Gastrocnemius medialis (tissue), 4 donors: ENCODE data around the gene TRDMT1.

ENCODE experiments used
- POLR2A ChIP-seq, 2 donors: fragments of 450-650 bp; IDR thresholded peaks; one replicate each; pipeline ENCODE4 v1.6.1; 2017; ENCODE audit warnings: antibody characterized with exemption in 2 of 2, mild to moderate bottlenecking in 2 of 2, moderate library complexity in 2 of 2
- TF ChIP-seq, protein P1 (sequence below), 5 experiments: fragments of 450-650 bp in 3 of 5; fragments of 200-600 bp in 2 of 5; sonication (generic) in 2 of 5; IDR thresholded peaks in 4 of 5; conservative IDR thresholded peaks in 1 of 5; 1 replicate in 4 of 5; 2 replicates in 1 of 5; pipeline ENCODE4 v1.5.1; 2016 to 2019; ENCODE audit warnings: antibody characterized with exemption in 5 of 5, mild to moderate bottlenecking in 3 of 5, moderate library complexity in 3 of 5

DNA sequence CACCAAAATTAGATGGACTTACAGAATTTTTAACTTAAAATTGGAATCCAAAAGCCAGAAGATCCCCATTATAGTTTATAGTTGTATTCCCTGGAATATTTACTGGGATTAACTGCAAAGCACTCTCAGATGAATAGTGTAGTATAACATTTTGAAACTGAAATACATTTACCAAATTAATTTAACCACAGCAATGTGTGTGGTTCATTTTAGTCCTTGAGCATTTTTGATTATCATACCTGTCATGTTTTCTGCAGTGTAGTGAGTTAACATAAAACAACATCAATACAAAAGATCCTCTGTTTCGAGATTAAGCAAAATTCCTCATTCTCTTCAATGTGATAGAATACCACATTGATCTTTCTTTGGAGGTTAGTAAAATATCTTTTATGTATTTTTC, 30.3 kb upstream of the TRDMT1 start:
- no peak for TF ChIP-seq POLR2A (IDR thresholded peaks at IDR 0.05)
- TF ChIP-seq, protein P1, sequence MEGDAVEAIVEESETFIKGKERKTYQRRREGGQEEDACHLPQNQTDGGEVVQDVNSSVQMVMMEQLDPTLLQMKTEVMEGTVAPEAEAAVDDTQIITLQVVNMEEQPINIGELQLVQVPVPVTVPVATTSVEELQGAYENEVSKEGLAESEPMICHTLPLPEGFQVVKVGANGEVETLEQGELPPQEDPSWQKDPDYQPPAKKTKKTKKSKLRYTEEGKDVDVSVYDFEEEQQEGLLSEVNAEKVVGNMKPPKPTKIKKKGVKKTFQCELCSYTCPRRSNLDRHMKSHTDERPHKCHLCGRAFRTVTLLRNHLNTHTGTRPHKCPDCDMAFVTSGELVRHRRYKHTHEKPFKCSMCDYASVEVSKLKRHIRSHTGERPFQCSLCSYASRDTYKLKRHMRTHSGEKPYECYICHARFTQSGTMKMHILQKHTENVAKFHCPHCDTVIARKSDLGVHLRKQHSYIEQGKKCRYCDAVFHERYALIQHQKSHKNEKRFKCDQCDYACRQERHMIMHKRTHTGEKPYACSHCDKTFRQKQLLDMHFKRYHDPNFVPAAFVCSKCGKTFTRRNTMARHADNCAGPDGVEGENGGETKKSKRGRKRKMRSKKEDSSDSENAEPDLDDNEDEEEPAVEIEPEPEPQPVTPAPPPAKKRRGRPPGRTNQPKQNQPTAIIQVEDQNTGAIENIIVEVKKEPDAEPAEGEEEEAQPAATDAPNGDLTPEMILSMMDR (IDR thresholded peaks at IDR 0.05 in 4 of 5, conservative IDR thresholded peaks at IDR 0.05 in 1 of 5) = no peak
